Ovary (tissue), 3 donors: ENCODE results near the gene CDC42SE2.

Source experiments
- CTCF ChIP-seq, 3 donors: fragments of 450-650 bp in 2 of 3; fragments of 200-600 bp in 1 of 3; IDR thresholded peaks; one replicate each; pipeline versions ENCODE4 v1.5.1 to v1.8.0; 2016 to 2022; ENCODE audit warnings: antibody characterized with exemption in 3 of 3, mild to moderate bottlenecking in 1 of 3
- EP300 ChIP-seq: sonication (generic); formaldehyde crosslinking; IDR thresholded peaks from one replicate; pipeline ENCODE4 v1.6.1; 2017; ENCODE audit warnings: antibody characterized with exemption
- POLR2A ChIP-seq: fragments of 450-650 bp; IDR thresholded peaks from one replicate; pipeline ENCODE4 v1.6.1; 2017; ENCODE audit warnings: antibody characterized with exemption, mild to moderate bottlenecking, moderate library complexity
- donor health status: DM: no; HTN: no; CAD: no.

- TF ChIP-seq CTCF (IDR thresholded peaks at IDR 0.05): peak in 1 of 3 donors; percentile 16
- peak; percentile 85 for TF ChIP-seq POLR2A
- no peak for TF ChIP-seq EP300
Measured at GRCh38 chr5:131263648-131264450, at the start of gene CDC42SE2.
